G401 (cell line): ENCODE measurements around the gene UNG. TPM values are rescaled to one million over a fixed set of nuclear protein-coding genes. Genes with fewer than 3 reads are reported as not detected.

Source experiments
- DNase-seq: peaks from one replicate; pipeline ENCODE4 v3.0.0-alpha.2; 2015; ENCODE audit warnings: low spot score
- in situ Hi-C: cut with HindIII; loops from 2 replicates; pipeline ENCODE4 v1.10.0; 2016; ENCODE audit warnings: low sequenced_read_pairs, mixed read lengths
- total RNA-seq: library from RNA; depleted of rRNA; stranded (reverse); fragments of >200 nt; shearing (Covaris generic); gene quantifications from 2 replicates; pipeline ENCODE4 v1.2.3, GENCODE V29; 2014

The UNG gene
- total RNA-seq, 1 experiment from 2014 or later: 94.8 TPM

- in situ Hi-C loops: no loop called here
- peak; percentile 40 for DNase-seq
Observed at GRCh38 chr12:109115758-109116610, 18.6 kb downstream of the UNG start, which contains the start of gene ACACB. TSS of gene ACACB (plus strand) at chr12:109116587. CDS start at chr12:109139406, 22,819 bp downstream.

DNA sequence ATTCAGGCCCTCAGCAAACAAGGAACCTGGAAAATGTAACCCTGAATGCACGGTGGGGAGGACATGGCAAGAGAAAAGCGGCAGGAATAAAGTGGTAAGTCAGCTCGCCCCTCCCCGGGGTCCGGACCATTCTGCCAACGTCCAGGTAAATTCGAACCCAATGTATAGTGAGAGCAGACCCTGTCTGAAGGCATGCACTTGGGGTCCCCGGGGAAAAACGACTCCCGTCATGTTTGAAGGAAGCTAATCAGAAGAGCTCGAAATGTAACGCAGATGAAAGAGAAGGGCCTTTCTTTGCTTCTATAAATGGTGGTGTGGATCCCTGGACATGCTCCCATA lies 19.2 kb downstream of the UNG start:
- in situ Hi-C loops: no loop called here

GRCh38 chr12:109120095-109120494 lies 22.7 kb downstream of the UNG start:
- in situ Hi-C loops: no loop called here
- DNase-seq: no peak

More for the DNA sequence above, 19.2 kb downstream of the UNG start:
- DNase-seq: no peak

DNA sequence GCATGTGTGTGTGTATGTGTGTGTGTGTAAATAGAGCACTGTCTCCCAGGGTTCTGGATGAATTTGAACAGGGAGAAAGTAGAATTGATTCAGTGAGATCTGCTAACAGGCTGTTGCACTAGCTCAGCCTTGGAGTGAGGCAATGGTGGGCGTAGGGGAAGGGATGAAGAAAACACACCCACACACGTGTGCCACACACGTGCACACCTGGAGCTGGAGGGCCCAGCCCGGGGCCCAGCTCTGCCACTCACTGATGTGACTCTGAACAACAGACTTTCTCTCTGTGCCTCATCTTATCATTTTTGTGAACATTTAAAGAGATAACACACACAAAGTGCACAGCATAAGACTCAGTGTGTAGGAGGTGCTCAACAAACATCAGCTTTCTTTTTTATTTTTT lies 23.2 kb downstream of the UNG start:
- in situ Hi-C loops: no loop called here
- no peak for DNase-seq

DNA sequence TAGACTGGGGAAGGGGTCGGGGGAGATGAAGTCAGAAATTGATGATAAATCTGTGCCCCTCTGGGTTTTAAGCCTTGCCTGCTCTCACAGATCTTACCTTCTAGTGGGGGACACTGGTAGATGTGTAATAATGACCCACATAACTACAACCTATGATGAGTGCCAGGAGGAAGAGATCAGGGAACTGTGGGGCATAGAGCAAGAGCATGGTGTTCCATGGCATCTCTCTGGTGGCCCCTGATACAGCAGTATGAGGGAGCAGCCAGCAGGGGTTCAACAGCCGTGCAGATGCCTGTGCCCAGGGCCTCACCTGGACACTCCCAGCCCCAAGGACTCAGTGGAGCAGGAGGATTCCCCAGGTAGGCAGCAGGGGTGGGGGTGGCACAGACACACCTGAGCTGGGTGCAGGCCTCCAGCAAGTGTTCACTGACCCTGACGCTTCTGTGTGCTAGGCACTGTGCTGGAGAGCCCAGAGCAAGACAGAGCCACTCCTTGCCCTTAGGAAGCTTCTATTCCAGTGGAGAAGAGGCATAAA lies 24.0 kb downstream of the UNG start:
- in situ Hi-C loops: no loop called here
- DNase-seq: no peak

DNA sequence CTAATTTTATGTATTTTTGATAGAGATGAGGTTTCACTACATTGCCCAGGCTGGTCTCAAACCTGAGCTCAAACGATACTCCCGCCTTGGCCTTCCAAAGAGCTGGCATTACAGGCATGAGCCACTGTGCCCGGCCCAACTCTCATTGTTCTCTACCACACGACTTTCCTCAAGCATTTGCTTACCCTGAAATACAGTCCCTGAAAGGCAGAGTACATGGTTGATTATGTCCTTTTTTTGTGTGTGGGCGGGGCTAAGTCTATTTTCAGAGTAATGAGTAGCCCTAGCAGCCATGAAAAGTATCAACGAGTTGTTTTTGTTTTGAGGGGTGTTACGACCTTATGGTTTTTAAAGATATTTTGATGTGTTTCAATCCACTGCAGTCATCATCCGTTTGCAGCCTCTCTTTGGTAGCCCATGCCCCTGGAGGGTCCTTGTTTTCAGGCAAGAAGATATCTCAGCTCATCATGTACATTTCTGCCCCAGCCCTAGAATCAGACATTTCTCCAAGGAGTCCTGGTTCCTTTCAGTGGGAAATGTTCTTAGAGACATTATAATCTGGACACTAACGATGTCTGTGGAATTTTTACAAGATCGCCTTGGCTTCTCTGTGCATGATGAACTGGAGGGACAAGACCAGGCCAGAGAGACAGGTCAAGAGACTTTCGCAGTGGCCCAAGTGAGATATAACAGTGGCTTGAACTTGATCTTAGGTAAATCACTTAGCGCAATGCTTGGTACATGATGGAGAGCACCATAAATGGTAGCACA lies 27.7 kb downstream of the UNG start:
- in situ Hi-C loops: no loop called here

GRCh38 chr12:109125791-109126190 lies 28.4 kb downstream of the UNG start:
- DNase-seq: no peak
- in situ Hi-C loops: no loop called here

More for the DNA sequence above, 27.7 kb downstream of the UNG start:
- DNase-seq: no peak

DNA sequence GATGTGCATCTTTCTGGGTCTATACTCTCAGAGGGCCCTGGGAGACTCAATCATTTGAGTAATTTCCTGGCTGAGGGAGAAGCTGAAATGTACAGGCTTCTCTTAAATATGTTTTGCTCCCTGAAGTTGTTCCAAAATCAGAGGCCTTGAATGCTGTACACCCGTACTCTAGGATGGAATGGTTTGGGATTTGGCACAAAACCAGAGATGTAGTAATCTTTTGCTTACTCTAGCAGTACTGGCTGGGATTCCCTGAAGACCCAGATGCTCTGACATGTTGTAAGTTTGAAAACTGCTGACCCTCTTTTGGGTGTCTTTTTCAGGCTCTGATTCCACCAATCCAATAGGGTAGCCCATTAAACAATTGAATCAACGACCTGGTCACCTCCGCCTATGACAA lies 29.4 kb downstream of the UNG start:
- no peak for DNase-seq
- in situ Hi-C loops: no loop called here

DNA sequence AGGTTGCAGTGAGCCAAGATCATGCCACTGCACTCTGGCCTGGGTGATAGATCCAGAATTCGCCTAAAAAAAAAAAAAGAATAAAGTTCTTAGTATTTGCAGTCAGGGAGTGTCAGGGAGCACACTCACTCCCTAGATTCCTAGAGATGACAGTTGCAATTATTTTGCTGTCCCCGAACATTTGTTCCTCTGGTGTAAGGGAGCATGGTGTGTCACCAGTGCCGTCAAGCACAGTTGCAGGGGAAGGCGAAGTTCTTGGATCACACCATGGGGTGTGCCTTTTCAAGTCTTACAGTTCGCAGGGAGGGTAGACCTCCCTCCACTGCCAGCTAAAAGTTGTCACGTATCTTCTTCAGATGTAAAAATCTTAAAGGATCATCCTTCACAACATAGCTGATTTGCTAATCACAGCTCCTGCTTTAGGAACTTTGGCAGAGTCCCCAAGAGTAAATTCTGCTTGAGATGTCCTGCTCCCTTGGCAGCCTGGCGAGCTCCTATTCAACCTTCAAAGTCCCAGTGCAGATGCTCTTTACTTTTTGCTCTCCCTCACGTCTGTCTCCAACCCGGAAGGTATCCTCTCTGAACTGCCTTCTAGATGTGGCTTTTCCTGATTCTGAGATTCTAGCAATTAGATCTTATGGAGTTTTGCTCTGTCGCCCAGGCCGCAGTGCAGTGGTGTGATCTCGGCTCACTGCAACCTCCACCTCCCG lies 30.3 kb downstream of the UNG start:
- in situ Hi-C loops: no loop called here
- no peak for DNase-seq

DNA sequence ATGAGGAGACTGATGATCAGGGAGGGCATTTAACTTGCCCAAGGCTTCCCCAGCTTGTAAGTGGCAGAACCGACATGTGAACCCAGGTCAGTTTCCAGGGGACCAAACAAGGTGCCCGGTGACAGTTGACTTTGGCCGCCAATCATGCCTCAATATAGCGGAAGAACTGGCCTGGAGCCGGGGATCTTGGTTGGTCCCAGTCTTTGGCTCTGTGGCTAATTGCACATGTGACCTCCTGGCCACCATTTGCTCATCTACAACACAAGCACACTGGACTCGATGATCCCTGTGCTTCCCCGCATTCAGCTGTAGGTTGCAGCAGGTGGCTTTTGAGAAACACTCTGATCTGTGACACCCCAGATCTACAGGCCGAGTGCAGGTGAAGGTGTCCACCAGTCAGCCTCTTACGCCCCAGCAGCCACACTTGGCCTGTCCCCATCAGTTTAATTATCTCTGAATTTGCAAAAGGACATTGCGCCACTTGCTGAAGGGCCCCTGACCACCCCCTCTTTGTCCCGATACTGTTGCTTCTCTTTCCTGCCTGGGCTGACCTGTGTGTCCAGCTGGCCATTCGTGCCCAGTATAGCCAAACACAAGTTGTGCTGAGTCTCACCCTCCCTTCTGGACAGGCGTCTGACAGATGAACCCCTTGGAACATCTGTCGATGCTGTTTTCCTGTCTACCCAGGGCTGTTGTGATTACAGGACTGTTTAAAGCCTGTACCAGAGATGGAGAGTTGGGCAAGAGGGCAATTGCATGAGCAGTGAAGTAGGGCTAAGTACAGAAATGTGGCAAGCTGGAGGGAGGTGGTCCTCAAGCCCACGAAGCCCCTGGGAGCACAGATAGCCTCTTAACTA lies 33.1 kb downstream of the UNG start:
- in situ Hi-C loops: no loop called here
- no peak for DNase-seq

DNA sequence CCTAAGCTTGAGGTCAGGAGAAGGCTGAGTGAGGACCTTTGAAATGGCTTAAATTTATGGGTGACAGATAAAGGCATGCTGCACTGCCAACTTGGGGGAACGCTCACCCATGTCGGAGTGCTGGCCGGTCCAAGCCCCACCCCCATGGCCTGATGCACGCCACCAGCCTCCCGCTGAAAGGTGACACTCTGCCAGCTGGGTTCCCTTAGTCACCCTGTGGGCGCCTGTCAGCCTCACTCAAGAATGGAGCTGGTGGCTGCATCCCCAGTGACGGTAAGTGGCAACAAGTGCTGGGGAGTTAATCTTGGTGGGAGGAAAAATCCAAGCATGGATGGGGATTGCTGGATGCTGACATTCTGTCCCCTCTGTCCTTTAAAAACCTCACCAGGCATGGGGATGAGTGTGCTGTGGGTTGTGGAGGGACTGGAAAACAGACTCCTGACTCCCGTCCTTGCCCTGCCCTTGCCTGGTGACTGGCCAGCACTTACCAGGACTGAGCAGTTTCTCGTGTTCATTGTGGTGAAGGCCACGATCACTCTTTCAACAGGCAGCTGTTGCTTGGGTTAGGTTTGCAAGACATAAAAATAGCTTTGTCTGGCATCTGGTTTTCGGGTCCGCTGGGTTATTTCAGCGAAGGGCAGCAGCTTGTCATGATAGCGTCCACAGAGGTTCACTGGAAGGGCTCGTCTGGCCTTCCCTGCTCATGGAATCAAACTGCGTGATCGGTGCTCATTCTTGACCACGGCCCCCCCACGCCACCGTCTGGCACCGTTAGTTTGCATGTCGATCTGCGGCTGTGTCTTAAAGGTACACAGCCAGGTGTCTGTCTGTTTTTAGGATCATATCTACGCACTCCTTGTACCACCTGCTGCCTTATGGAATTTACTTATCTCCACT lies 34.0 kb downstream of the UNG start:
- no peak for DNase-seq
- in situ Hi-C loops: no loop called here

DNA sequence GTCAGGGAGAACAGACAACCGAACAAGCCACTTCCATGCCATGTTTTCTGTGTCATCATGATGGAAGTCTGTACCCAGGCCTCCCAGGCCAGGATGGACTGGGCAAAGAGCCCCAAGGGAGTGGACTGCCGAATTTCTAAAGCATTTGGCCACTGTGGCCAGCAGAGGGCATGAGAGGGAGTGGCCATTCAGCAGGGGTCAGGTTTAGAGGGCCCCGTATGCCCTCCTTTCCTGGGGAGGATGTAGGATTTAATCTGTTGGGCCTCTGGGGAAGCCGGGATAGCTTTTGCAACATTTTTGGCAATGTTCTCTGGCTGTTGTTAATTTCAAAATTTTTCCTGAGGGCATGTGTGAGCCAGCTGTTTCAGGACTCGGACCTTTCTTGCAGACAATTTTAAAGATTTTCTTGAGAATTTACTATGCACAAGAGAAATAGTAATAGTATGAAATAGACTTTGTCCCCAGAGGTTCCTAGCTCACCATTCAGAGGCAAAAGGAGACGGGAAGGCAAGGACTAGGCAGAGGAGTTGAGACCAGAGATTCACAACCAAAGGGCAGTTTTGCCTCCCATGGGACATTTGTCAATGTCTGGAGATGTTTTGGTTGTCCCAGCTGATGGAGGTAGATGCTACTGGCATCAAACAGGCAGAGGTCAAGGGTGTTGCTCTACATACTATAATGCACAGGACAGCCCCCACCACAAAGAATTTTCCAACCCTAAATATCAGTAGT lies 37.0 kb downstream of the UNG start:
- in situ Hi-C loops: no loop called here
- DNase-seq: no peak

GRCh38 chr12:109137055-109137454 lies 39.7 kb downstream of the UNG start:
- no peak for DNase-seq
- in situ Hi-C loops: no loop called here

DNA sequence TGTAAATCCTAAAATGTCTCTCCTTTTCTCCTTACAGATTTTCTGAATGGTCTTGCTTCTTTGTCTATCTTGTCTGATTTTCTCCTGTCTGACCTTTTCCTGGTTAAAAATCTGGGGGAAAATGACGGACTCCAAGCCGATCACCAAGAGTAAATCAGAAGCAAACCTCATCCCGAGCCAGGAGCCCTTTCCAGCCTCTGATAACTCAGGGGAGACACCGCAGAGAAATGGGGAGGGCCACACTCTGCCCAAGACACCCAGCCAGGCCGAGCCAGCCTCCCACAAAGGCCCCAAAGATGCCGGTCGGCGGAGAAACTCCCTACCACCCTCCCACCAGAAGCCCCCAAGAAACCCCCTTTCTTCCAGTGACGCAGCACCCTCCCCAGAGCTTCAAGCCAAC lies 42.0 kb downstream of the UNG start:
- in situ Hi-C loops: no loop called here
- DNase-seq: no peak

DNA sequence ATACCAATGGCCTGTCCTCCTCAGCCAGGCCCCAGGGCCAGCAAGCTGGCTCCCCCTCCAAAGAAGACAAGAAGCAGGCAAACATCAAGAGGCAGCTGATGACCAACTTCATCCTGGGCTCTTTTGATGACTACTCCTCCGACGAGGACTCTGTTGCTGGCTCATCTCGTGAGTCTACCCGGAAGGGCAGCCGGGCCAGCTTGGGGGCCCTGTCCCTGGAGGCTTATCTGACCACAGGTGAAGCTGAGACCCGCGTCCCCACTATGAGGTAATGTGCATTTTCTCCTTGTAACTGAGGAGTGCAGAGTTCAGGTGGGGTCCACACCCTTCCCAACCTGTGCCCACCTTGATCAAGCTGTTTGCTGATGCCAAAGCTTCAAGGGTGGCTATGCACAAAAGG lies 42.4 kb downstream of the UNG start:
- DNase-seq: no peak
- in situ Hi-C loops: no loop called here

DNA sequence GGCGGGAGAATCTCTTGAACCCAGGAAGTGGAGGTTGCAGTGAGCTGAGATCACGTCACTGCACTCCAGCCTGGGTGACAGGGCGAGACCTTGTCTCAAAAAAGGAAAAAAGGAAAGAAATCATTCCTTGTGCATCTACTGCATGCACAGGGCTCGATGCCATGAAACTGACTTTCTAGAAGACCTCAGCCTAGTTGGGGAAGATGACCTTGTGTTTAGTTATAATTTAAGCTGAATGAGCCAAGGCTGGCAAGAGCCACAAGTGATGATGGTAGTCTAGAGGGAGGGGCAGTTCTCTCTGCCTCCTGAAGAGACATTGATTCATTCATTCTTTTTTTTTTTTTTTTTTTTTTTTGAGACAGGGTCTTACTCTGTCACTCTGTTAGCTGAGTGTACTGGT lies 43.2 kb downstream of the UNG start:
- in situ Hi-C loops: no loop called here
- DNase-seq: no peak

- no peak for DNase-seq
- in situ Hi-C loops: no loop called here
Observed at GRCh38 chr12:109144224-109144623, 46.8 kb downstream of the UNG start.
